ENCODE results near the gene ESRRA.

ESRRA gene

DNA sequence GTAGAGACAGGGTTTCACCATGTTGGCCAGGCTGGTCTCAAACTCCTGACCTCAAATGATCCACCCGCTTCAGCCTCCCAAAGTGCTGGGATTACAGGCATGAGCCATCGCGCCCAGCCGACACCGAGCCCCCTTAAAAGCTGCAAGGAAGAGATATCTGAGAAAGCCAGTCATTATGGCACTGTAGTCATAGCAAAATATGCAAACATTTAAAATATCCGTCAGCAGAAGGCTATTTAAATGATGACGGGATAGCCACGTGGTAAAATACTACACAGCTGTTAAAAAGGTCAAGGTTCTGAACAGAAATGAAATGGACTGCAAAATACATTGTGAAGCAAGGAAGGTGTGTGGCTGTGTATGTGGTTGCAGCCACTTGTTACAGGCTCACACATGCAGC lies 28.2 kb downstream of the ESRRA start:
- DNase-seq, result no peak

DNA sequence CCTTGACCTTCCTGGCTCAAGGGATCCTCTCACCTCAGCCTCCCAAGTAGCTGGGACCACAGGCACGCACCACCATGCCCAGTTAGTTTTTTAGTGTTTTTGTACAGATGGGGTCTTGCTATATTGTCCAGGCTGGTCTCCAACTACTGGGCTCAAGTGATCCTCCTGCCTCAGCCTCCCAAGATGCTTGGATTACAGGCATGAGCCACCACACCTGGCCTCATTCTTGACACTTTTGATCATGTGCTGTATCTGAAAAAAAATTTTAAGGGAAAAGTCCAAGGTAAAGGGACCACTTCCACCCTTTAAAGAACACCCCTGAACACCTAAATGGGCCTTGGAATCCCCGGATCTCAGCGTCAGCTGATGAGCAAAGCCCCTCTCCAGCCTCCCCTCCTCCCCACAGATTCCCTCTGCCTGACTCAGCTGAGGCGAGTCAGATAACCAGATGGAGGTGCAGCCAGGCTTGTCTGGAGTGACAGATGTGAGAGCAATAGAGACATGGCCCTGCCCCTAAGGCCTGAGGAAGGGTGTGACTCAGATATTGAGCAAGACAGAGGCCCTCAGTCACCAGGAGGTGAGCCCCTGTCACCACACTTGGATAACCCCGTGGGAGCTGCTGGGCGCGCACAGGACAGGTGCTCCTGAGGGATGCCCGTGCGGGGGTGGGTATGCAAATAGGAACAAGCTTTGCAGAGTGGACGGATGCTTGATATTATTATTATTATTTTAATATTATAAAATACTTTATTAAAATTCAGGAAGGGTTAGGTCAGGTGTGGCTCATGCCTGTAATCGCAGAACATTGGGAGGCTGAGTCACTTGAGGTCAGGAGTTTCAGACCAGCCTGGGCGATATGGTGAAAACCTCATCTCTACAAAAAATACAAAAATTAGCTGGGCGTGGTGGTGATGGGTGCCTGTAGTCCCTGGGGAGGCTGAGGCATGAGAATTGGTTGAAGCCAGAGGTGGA lies 29.7 kb downstream of the ESRRA start:
- no peak for DNase-seq

DNA sequence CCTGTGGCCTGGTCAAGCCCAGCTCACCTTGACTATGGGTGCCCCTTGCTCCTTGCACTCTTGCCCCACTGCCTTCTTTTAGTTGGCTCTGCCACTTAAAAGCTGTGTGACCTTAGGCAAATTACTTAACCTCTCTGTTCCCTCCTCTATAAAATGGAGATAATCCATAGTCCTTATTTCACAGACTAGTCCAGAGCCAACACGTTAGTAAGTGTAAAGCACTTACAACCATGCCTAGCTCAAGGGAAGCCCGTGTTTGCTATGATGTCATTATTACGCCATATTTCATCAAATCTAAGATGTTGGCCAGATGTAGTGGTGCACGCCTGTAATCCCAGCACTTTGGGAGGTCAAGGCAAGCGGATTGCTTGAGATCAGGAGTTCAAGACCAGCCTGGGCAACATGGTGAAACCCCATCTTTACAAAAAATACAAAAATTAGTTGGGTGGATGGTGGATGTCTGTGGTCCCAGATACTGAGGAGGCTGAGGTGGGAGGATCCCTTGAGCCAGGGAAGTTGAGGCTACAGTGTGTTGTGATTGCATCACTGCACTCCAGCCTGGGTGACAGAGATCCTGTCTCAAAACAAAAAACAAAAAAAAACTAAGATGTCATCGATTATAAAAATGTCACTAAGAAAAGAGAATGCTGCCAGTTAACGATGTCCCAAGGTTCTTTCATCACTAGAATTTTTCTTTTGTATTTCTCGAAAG lies 32.4 kb downstream of the ESRRA start:
- no peak for DNase-seq

DNA sequence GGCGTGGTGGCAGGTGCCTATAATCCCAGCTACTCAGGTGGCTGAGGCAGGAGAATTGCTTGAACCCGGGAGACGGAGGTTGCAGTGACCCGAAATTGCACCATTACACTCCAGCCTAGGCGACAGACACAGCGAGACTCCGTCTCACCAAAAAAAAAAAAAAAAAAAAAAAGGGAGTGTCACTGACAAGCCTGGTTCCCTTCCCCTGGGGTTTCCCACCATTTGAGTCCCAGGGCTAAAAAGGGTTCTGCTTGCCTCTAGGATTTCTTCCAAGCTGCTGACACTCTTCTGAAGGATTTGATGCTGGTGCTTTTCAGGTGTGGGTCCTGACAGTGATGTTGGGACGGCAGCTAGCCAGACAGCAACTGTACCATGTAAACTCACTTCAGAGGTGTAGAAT lies 33.4 kb downstream of the ESRRA start:
- no peak for DNase-seq

DNA sequence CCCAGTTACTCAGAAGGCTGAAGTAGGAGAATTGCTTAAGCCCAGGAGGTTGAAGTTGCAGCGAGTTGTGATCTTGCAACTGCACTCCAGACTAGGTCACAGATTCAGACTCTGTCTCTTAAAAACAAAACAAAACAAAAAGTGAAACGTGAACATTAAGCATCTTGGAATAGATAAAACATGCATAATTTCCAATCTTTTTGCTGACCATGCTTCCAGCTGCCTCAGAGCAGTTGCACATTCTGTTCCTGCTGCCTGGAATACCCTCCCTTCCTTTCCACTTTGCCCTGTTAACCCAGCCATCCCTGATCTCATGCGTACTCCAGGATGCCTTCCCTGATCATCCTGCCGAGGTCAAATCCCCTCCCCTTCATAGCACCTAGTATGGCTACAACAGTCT lies 34.0 kb downstream of the ESRRA start:
- no peak for DNase-seq

DNA sequence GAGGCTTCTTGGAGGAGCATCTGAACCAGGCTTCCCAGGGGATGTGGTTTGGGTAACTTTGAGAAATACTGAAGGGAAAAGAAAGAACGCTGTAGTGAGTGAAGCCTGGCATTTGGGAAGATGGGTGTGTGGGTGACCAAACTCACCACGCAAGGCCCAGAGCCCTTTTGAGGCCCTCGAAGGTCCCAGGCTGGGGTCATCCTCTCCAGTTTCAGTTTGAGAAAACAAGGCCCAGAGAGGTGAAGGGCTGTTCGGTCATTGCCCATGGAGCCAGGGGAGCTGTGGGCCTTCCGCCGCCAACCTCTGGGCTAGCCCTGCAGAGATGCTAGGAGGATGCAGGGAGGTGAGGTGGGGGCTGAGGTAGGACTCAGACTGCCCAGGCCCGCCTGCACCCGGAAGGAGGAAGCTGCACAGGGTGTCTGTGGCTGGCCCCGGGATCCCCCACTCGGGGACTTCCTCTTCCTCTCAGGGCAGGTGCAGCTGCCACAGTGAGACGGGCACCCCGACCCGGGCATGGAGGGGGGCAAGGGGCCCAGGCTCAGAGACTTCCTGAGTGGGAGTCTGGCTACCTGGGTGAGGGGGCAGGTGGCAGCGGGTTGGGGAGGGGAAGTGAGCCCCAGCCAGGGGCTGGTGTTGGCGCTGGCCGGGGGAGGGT lies 34.6 kb downstream of the ESRRA start, which contains the start of gene CCDC88B:
TSS of gene CCDC88B (plus strand) at position 451 of the 655 bp plus-strand sequence. CDS start at position 514, 63 bp downstream.
- peak; percentile 67 to 94 (median 82) for DNase-seq

DNA sequence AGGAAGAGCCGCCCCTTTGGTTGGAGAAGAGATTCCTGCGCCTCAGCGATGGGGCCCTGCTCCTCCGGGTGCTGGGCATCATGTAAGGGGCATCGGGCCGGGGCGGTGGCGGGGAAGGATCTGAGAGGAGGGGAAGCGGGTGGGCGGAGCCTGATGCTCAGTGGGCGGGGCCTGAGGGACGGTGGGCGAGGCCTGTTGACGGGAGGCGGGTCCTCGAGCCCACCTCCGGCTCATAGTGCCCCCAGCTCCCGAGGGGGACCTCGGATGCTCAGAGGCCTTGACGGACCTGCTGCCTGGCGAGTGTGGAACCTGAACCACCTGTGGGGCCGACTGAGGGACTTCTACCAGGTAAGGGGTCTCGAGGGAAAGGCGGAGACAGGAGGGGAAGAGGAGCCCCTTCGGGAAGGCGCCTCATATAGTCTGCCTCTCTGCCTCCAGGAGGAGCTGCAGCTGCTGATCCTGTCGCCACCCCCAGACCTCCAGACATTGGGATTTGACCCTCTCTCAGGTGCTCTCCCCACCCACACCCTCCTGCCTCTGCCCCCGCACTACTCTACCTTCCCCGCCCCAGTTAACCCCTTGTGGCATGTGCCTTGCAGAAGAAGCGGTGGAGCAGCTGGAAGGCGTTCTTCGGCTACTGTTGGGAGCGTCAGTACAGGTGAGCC lies 35.5 kb downstream of the ESRRA start:
- DNase-seq, result peak; percentile 58 to 73 (median 65)

DNA sequence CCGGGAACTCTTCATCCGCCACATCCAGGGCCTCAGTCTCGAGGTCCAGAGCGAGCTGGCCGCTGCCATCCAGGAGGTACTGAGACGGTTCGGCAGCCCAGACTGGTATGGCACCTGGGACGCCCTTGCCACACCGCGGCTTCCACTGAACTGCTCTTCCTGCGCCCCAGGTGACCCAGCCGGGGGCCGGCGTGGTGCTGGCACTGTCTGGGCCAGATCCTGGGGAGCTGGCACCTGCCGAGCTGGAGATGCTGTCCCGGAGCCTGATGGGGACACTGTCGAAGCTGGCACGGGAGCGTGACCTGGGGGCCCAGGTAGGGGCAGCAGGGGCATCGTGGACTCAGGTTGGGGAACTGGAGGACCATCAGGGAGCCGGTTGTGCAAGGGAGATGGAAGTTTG lies 36.1 kb downstream of the ESRRA start:
- no peak for DNase-seq

DNA sequence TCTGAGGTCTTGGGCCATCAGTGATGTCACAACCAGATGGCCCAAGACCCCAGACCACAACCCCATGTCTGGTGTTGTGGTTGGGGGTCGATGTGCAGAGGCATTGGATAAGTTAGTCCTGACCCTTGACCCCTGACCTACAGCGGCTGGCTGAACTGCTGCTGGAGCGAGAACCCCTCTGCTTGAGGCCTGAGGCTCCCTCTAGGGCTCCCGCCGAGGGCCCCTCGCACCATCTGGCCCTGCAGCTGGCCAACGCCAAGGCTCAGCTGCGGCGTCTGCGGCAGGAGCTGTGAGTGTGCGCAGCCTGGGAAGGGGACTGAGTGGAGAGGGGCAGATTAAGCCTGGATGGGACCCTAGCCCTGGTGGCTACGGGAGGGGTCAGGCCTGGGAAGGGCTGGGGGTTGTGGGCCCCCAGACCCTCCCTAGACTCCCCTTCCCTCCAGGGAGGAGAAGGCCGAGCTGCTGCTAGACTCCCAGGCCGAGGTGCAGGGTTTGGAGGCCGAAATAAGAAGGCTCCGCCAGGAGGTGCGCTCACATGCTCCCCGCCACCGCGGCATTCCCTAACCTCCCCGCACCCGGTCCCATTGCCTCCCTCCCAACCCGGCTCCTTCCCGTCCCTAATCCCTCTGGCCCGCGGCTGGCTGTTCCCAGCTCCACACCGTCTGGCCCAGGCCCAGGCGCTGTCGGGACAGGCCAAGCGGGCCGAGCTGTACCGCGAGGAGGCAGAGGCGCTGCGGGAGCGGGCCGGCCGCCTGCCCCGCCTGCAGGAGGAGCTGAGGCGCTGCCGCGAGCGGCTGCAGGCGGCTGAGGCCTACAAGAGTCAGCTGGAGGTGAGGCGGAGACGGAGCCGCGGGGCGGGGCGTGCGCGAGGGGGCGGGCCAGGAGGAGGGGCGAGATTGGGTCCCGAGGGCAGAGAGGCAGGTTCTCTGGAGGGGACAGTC lies 36.8 kb downstream of the ESRRA start:
- DNase-seq, result peak; percentile 77 to 93 (median 84)

DNA sequence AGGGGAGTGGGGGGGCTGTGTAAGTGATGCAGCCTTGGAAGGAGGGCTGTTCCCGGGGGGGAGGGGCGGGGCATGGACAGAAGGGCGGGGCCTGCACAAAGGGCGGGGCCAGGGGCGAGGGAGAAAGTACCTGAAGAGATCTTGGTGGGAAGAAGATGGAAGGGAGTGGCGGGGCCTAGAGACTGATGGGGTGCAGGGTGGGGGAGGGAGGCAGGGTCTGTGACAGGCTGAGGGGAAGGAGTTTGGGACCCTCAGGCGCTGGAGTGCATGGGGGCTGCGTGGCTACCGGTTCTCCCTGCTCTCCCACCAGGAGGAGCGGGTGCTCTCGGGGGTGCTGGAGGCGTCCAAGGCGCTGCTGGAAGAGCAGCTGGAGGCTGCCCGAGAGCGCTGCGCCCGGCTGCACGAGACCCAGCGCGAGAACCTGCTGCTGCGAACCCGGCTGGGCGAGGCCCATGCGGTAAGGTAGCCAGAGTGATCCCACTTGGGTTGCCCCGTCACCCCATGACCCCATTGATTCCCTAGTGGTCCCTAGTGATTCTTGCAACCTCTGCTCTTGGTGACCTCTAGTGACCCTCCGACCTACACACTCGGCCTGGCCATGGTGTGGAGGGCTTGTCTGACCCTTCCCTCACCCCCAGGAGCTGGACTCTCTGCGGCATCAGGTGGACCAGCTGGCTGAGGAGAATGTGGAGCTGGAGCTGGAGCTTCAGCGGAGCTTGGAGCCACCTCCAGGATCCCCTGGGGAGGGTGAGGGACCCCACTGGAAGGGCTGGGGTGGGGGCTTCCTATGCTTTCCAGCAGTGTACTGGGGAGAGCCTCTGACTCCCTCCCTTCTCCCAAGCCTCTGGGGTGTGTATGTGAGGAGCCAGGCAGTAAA lies 37.8 kb downstream of the ESRRA start:
- peak in 1 of 5 experiments; percentile 37 for DNase-seq

DNA sequence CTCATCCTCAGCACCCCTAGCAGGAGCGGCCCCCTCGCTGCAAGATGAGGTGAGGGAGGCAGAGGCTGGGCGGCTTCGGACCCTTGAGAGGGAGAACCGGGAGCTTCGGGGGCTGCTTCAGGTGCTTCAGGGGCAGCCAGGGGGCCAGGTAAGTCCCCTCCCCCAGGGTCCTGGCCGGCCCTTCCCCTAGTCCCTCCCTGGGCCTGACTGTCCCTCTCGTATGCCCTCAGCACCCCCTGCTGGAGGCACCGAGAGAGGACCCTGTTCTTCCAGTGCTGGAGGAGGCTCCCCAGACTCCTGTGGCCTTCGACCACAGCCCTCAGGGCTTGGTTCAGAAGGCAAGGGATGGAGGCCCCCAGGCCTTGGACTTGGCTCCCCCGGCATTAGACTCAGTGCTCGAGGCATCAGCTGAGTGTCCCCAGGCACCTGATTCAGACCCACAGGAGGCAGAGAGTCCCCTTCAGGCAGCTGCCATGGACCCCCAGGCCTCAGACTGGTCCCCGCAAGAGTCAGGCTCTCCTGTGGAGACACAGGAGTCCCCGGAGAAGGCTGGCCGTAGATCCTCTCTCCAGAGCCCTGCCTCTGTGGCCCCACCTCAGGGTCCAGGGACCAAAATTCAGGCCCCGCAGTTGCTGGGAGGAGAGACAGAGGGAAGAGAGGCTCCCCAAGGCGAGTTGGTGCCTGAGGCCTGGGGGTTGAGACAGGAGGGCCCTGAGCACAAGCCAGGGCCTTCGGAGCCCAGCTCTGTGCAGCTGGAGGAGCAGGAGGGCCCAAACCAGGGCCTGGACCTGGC lies 38.6 kb downstream of the ESRRA start:
- DNase-seq, result no peak

DNA sequence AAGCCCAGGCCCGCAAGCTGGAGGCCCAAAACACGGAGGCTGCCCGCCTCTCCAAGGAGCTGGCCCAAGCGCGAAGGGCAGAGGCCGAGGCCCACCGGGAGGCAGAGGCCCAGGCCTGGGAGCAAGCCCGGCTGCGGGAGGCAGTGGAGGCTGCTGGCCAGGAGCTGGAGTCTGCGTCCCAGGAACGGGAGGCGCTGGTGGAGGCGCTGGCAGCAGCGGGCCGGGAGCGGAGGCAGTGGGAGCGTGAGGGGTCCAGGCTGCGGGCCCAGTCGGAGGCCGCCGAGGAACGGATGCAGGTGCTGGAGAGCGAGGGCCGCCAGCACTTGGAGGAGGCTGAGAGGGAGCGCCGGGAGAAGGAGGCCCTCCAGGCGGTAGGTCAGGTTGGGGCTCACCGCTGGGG lies 39.5 kb downstream of the ESRRA start:
- DNase-seq, result no peak

DNA sequence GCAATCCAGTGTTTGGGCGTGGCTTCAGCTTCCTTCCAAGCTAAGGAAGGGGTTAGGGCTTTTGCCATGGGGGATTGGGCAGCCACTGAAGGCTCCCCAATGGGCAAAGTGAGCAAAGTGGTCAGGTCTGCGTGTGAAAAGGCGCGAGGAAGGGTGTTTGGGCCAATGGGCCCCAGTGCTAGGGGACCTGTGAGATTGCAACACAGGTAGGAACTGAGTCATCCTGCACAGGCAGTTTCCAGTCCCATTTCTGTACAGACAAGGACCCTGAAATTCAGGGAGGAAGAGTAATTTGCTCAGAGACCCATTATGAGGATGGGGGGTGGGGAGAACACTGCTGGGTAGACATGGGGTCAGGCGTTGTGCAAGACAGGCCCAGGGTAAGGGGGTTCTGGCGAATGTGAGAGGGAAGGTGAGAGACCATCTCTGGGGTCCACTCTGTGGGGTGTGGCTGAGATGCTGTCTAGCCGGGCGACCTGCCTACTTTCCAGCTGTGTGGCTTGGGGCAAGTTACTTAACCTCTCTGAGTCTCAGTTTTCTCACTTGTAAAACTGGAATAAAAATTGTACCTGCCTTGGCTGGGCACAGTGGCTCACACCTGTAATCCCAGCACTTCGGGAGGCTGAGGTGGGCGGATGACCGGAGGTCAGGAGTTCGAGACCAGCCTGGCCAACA lies 42.0 kb downstream of the ESRRA start:
- no peak for DNase-seq

DNA sequence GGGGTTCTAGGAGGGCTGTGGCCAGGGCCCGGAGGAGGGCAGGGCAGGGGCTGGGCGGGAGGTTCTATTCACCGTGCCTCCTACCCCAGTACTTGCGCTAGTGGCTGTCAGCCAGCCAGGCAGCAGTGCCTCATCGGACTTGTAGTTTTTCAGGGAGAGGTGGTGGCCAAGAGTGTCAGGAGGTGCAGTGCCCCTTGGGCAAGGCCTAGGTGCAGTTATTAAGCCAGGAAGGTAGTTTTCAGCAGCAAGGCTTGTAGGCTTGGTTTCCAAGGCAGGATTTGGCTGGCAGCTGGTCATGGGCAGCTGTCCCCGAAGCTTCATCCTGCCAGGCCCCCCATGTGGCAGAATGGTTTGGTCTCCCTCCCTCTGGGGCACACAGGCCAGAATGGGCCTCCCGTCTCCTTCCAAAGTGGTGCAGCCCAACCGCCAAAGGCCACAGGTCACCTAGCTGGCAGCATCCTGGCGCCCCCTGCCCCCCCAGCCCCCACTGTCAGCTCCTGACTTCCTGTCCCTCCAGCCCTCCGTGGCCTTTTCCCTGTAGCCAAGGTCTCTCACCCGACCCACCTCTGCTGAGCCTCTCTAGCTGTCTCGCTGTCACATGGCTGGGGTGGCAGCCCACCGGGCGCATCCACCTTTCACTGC lies 43.2 kb downstream of the ESRRA start:
- no peak for DNase-seq

DNA sequence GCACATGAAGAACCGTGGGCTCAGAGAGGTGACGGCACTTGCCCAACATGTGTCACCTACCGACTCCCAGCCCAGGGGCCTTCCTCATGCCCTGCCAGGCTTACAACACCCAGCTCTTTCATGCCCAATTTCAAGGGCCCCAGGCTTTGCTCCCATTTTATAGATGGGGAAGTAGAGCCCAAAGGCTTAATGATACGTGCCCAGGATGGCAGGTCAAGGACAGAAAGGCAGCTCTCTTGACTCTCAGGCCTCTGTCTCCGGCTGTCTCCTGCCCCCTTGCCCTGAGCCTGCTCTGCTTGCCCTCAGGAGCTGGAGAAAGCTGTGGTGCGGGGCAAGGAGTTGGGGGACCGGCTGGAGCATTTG lies 43.7 kb downstream of the ESRRA start:
- no peak for DNase-seq

DNA sequence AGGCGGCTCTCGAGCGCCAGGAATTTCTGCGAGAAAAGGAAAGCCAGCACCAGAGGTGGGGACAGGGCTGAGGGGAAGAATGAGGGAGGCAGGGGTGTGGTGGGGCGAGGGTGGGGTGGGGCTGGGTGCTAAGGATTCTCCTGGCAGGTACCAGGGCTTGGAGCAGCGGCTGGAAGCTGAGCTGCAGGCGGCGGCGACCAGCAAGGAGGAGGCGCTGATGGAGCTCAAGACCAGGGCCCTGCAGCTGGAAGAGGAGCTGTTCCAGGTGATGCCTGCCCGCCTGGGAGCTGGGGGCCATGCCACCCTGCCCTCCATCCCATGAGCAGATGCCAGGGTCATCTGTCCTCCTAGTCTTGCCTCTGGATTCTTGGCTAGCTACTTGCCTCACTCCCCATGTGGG lies 44.1 kb downstream of the ESRRA start:
- DNase-seq, result no peak

DNA sequence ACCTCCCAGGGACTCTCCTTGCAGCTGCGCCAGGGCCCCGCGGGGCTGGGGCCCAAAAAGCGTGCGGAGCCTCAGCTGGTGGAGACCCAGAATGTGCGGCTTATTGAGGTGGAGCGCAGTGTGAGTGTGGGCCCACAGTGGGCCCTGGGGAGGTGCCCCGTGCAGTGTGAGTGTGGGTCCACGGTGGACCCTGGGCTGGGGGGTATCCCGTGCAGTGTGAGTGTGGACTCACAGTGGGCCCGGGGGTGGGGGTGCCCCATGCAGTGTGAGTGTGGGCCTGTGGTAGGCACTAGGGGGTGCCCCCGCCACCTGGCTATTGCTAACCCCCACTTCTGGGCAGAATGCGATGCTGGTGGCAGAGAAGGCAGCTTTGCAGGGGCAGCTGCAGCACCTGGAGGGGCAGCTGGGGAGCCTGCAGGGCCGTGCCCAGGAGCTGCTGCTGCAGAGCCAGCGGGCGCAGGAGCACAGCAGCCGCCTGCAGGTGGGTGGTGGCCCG lies 45.9 kb downstream of the ESRRA start:
- DNase-seq, result no peak
